HepG2 (cell line): ENCODE data around the gene SECTM1. TPM values are rescaled to one million over a fixed set of nuclear protein-coding genes. Genes with fewer than 3 reads are reported as not detected.

Source experiments
- CEBPB ChIP-seq: IDR thresholded peaks from 2 replicates; pipeline ENCODE4 v1.6.1; 2011; ENCODE audit warnings: low read depth, low read length, improper control_type of control experiment, borderline replicate concordance
- DZIP1 ChIP-seq: sonication (generic); formaldehyde crosslinking; IDR thresholded peaks from 2 replicates; pipeline ENCODE4 v1.5.0; 2020; ENCODE audit warnings: mild to moderate bottlenecking, missing genetic modification reagents
- HOXD1 ChIP-seq: sonication (generic); formaldehyde crosslinking; IDR thresholded peaks from 2 replicates; pipeline ENCODE4 v1.5.0; 2020; ENCODE audit warnings: missing genetic modification reagents
- MAF1 ChIP-seq: sonication (generic); formaldehyde crosslinking; IDR thresholded peaks from 2 replicates; pipeline ENCODE4 v1.5.0; 2020; ENCODE audit warnings: missing genetic modification reagents, borderline replicate concordance
- PAXIP1 ChIP-seq: sonication (generic); formaldehyde crosslinking; conservative IDR thresholded peaks from 2 replicates; pipeline ENCODE4 v1.4.0; 2020; ENCODE audit warnings: mild to moderate bottlenecking, missing genetic modification reagents, moderate library complexity
- PRPF4 ChIP-seq: fragments of 200-400 bp; formaldehyde crosslinking; IDR thresholded peaks from 2 replicates; pipeline ENCODE4 v1.6.1; 2016; ENCODE audit warnings: low read length, low read depth; ENCODE audit not compliant: poor library complexity, severe bottlenecking
- SAP130 ChIP-seq: IDR thresholded peaks from 2 replicates; pipeline ENCODE4 v1.6.1; 2016; ENCODE audit warnings: low read depth
- YEATS4 ChIP-seq: sonication (generic); formaldehyde crosslinking; IDR thresholded peaks from 2 replicates; pipeline ENCODE4 v1.4.0; 2020; ENCODE audit warnings: missing genetic modification reagents, borderline replicate concordance
- ZFP41 ChIP-seq: sonication (generic); formaldehyde crosslinking; IDR thresholded peaks from 2 replicates; pipeline ENCODE4 v1.4.0; 2020; ENCODE audit warnings: mild to moderate bottlenecking, missing genetic modification reagents, borderline replicate concordance
- ZNF281 ChIP-seq: sonication (generic); formaldehyde crosslinking; IDR thresholded peaks from 2 replicates; pipeline ENCODE4 v1.4.0; 2020; ENCODE audit warnings: missing genetic modification reagents, borderline replicate concordance
- ZNF367 ChIP-seq: sonication (generic); formaldehyde crosslinking; IDR thresholded peaks from 2 replicates; pipeline ENCODE4 v1.4.0; 2020; ENCODE audit warnings: missing genetic modification reagents, borderline replicate concordance
- ZNF619 ChIP-seq: sonication (generic); formaldehyde crosslinking; IDR thresholded peaks from 2 replicates; pipeline ENCODE4 v1.4.0; 2020; ENCODE audit warnings: mild to moderate bottlenecking, missing genetic modification reagents
- ZNF746 ChIP-seq: sonication (generic); formaldehyde crosslinking; IDR thresholded peaks from 2 replicates; pipeline ENCODE4 v1.8.0; 2022; ENCODE audit warnings: mild to moderate bottlenecking, missing genetic modification reagents
- ZNF780A ChIP-seq: sonication (generic); formaldehyde crosslinking; IDR thresholded peaks from 2 replicates; pipeline ENCODE4 v1.8.0; 2022; ENCODE audit warnings: mild to moderate bottlenecking, missing genetic modification reagents, moderate library complexity
- polyA plus RNA-seq, 8 experiments: library from polyadenylated mRNA; depleted of rRNA in 3 of 8; stranded (reverse) in 7 of 8; unstranded in 1 of 8; fragments of >200 nt; fragmentation: Illumina TruSeq in 4 of 8; extraction: Trizol in 4 of 8; gene quantifications; 2 replicates each; pipeline versions ENCODE4 v1.2.1 to v1.2.3, GENCODE V29; 2011 to 2016; ENCODE audit warnings: low read depth in 4 of 8, missing spikeins in 1 of 8, mixed read lengths in 1 of 8; ENCODE audit not compliant: insufficient read depth in 1 of 8
- total RNA-seq, 5 experiments: library from RNA; depleted of rRNA; stranded (reverse); fragments of >200 nt; fragmentation: Illumina TruSeq; extraction: Trizol; gene quantifications; 2 replicates each; pipeline ENCODE4 v1.2.3, GENCODE V29; 2016; ENCODE audit warnings: low read depth in 1 of 5
- TF ChIP-seq, protein P1 (sequence below): IDR thresholded peaks from 2 replicates; pipeline ENCODE4 v1.6.1; 2016; ENCODE audit warnings: low read depth, borderline replicate concordance
- TF ChIP-seq, protein P2 (sequence below): sonication (generic); formaldehyde crosslinking; IDR thresholded peaks from 2 replicates; pipeline ENCODE4 v1.9.0; 2022; ENCODE audit warnings: low read depth, missing genetic modification reagents

Gene SECTM1
- total and polyA plus RNA-seq, 2 of the 13 experiments (the other 11 are each of a cell fraction or from before 2014, with no cell fraction given), result 3.5 to 5.3 TPM

GRCh38 chr17:82302991-82303943, 30.3 kb downstream of the SECTM1 start (continued):
- TF ChIP-seq, protein P1, sequence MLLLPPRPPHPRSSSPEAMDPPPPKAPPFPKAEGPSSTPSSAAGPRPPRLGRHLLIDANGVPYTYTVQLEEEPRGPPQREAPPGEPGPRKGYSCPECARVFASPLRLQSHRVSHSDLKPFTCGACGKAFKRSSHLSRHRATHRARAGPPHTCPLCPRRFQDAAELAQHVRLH (CRISPR knock-in tag), result no peak
- TF ChIP-seq ZNF746 (CRISPR knock-in tag), result peak; percentile 90
- TF ChIP-seq CEBPB, result no peak
- no peak for TF ChIP-seq ZFP41 (CRISPR knock-in tag)
- peak; percentile 72 for TF ChIP-seq SAP130
- TF ChIP-seq ZNF281 (CRISPR knock-in tag), result peak; percentile 68
- TF ChIP-seq PAXIP1 (CRISPR knock-in tag), result peak; percentile 87
- TF ChIP-seq ZNF619 (CRISPR knock-in tag), result no peak
- TF ChIP-seq YEATS4 (CRISPR knock-in tag), result 0 out of 2 replicates have a peak, but pooled peaks have one; percentile 35
- no peak for TF ChIP-seq MAF1 (CRISPR knock-in tag)
- TF ChIP-seq ZNF780A, result no peak
- no peak for TF ChIP-seq PRPF4
- peak; percentile 74; the same call in 1 of the 2 replicates for TF ChIP-seq DZIP1
- TF ChIP-seq ZNF367, result no peak
- no peak for TF ChIP-seq HOXD1
- TF ChIP-seq, protein P2, sequence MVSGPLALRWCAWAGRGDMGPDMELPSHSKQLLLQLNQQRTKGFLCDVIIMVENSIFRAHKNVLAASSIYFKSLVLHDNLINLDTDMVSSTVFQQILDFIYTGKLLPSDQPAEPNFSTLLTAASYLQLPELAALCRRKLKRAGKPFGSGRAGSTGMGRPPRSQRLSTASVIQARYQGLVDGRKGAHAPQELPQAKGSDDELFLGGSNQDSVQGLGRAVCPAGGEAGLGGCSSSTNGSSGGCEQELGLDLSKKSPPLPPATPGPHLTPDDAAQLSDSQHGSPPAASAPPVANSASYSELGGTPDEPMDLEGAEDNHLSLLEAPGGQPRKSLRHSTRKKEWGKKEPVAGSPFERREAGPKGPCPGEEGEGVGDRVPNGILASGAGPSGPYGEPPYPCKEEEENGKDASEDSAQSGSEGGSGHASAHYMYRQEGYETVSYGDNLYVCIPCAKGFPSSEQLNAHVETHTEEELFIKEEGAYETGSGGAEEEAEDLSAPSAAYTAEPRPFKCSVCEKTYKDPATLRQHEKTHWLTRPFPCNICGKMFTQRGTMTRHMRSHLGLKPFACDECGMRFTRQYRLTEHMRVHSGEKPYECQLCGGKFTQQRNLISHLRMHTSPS (CRISPR knock-in tag), result peak; percentile 75; the same call in 1 of the 2 replicates
